ENCODE results near the gene TPK1.

DNA sequence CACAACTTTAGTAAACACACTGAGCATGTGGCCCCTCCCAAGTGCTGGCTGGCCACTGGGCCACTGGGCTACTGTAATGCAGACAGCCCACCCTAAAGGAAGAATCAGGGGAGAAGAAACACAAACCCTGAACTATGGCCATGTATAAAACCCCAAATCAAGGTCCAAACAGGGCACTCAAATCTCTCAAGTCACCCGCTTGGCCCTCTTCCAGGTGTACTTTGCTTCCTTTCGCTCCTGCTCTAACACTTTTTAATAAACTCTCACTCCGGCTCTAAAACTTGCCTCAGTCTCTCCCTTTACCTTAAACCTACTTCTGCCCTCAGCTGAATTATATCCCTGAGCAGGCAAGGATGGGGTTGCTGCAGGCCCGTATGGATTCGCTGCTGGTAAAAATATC lies 72.6 kb downstream of the TPK1 start:
- TF ChIP-seq, protein P1, sequence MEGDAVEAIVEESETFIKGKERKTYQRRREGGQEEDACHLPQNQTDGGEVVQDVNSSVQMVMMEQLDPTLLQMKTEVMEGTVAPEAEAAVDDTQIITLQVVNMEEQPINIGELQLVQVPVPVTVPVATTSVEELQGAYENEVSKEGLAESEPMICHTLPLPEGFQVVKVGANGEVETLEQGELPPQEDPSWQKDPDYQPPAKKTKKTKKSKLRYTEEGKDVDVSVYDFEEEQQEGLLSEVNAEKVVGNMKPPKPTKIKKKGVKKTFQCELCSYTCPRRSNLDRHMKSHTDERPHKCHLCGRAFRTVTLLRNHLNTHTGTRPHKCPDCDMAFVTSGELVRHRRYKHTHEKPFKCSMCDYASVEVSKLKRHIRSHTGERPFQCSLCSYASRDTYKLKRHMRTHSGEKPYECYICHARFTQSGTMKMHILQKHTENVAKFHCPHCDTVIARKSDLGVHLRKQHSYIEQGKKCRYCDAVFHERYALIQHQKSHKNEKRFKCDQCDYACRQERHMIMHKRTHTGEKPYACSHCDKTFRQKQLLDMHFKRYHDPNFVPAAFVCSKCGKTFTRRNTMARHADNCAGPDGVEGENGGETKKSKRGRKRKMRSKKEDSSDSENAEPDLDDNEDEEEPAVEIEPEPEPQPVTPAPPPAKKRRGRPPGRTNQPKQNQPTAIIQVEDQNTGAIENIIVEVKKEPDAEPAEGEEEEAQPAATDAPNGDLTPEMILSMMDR (IDR thresholded peaks at IDR 0.05) = no peak
- TF ChIP-seq EP300 (IDR thresholded peaks at IDR 0.05) (no peak), POLR2A (IDR thresholded peaks at IDR 0.05) (no peak)

All from upper lobe of left lung (tissue), 4 donors.